GM12878 (cell line): ENCODE results near the gene DLGAP3. TPM values are rescaled to one million over a fixed set of nuclear protein-coding genes. Genes with fewer than 3 reads are reported as not detected.

Source experiments
- ATAC-seq: fragments of 200-7000 bp; cut with Tn5 transposase; 3 replicates; pipeline ENCODE4 v1.9.1; 2020; ENCODE audit warnings: mild to moderate bottlenecking, moderate library complexity
- BruUV-seq: library from RNA; stranded (reverse); fragments of 400-500 nt; replicated peaks from 2 replicates; lab custom pipeline; 2021; lab: Mats Ljungman, UMichigan
- CTCF ChIA-PET: fragments of 300-600 bp; sonication (Branson Sonifier 250); formaldehyde crosslinking; extraction: SDS; loops from one replicate; lab custom pipeline; 2021; ENCODE audit warnings: inconsistent platforms; lab: Yijun Ruan, JAX
- POLR2A ChIA-PET: fragments of 350-600 bp; formaldehyde crosslinking; extraction: SDS; loops from one replicate; lab custom pipeline; 2021; ENCODE audit warnings: inconsistent platforms; lab: Charles Lee
- RAD21 ChIA-PET: fragments of 300-600 bp; sonication (Branson Sonifier 250); formaldehyde crosslinking; loops from one replicate; lab custom pipeline; 2023; ENCODE audit warnings: antibody characterized with exemption; ENCODE audit not compliant: unreplicated experiment; lab: Charles Lee
- SMC1A ChIA-PET: fragments of 300-600 bp; sonication (Branson Sonifier 250); formaldehyde crosslinking; loops from one replicate; lab custom pipeline; 2023; ENCODE audit not compliant: unreplicated experiment, uncharacterized antibody; lab: Charles Lee
- DNase-seq: peaks from one replicate; pipeline ENCODE4 v3.0.0-alpha.2; 2011; ENCODE audit warnings: low read depth, low spot score
- FAIRE-seq: peaks from 3 replicates; lab custom pipeline; 2011; peaks lifted over from hg19 to GRCh38; lab: Jason Lieb, UNC
- H2AFZ ChIP-seq: 2 replicates; pipeline ENCODE4 v1.6.0; 2011; ENCODE audit warnings: low read depth, low read length, control low read depth; ENCODE audit not compliant: control insufficient read depth
- H3K27ac ChIP-seq: 2 replicates; pipeline ENCODE4 v1.5.1; 2011; ENCODE audit warnings: control low read depth; ENCODE audit not compliant: control insufficient read depth, insufficient read depth
- H3K27me3 ChIP-seq, 2 experiments: replicated peaks in 1 of 2; 2 replicates each; pipeline versions ENCODE4 v1.6.0 to v1.6.1; 2011; ENCODE audit warnings: low read length in 1 of 2; ENCODE audit not compliant: control insufficient read depth in 2 of 2, insufficient read depth in 2 of 2
- H3K36me3 ChIP-seq, 2 experiments: 2 replicates each; pipeline ENCODE4 v1.5.1; 2011; ENCODE audit warnings: low read length in 1 of 2; ENCODE audit not compliant: control insufficient read depth in 2 of 2, insufficient read depth in 2 of 2
- H3K4me1 ChIP-seq: 2 replicates; pipeline ENCODE4 v1.6.1; 2011; ENCODE audit warnings: mild to moderate bottlenecking, low read length, moderate library complexity, mixed read lengths; ENCODE audit not compliant: control insufficient read depth, insufficient read depth
- H3K4me2 ChIP-seq: 2 replicates; pipeline ENCODE4 v1.6.0; 2011; ENCODE audit warnings: control low read depth; ENCODE audit not compliant: control insufficient read depth, insufficient read depth
- H3K4me3 ChIP-seq: fragments of 200-600 bp; sonication (generic); 2 replicates; pipeline ENCODE4 v1.5.1; 2016
- H3K79me2 ChIP-seq: 2 replicates; pipeline ENCODE4 v1.6.0; 2011; ENCODE audit warnings: low read length; ENCODE audit not compliant: control insufficient read depth, insufficient read depth
- H3K9ac ChIP-seq: 2 replicates; pipeline ENCODE4 v1.8.0; 2011; ENCODE audit warnings: low read length, control low read depth, mixed read lengths; ENCODE audit not compliant: control insufficient read depth, insufficient read depth
- H3K9me3 ChIP-seq: replicated peaks from 3 replicates; pipeline ENCODE4 v1.5.1; 2011; ENCODE audit warnings: mild to moderate bottlenecking, low read length; ENCODE audit not compliant: control insufficient read depth, insufficient read depth
- H4K20me1 ChIP-seq: 2 replicates; pipeline ENCODE4 v1.6.0; 2011; ENCODE audit not compliant: control insufficient read depth, insufficient read depth
- CEBPB ChIP-seq, 2 experiments: fragments of 150-350 bp in 1 of 2; IDR thresholded peaks; 2 replicates each; pipeline ENCODE4 v1.6.1; 2012 to 2014; ENCODE audit warnings: low read depth in 2 of 2, low read length in 2 of 2, borderline replicate concordance in 1 of 2, inconsistent platforms in 1 of 2
- CHD1 ChIP-seq: IDR thresholded peaks from 2 replicates; pipeline ENCODE4 v1.6.1; 2012; ENCODE audit warnings: low read depth, low read length, improper control_type of control experiment
- E2F4 ChIP-seq: IDR thresholded peaks from 2 replicates; pipeline ENCODE4 v1.6.1; 2012; ENCODE audit warnings: low read depth, low read length, improper control_type of control experiment
- FOXM1 ChIP-seq: IDR thresholded peaks from 2 replicates; pipeline ENCODE4 v1.6.1; 2012; ENCODE audit warnings: low read depth, mild to moderate bottlenecking, inconsistent platforms, low read length, moderate library complexity
- GABPA ChIP-seq: IDR thresholded peaks from 2 replicates; pipeline ENCODE4 v1.6.1; 2014; ENCODE audit warnings: antibody characterized with exemption, low read depth, mild to moderate bottlenecking, inconsistent platforms
- HCFC1 ChIP-seq: fragments of 150-350 bp; IDR thresholded peaks from 2 replicates; pipeline ENCODE4 v1.6.1; 2014; ENCODE audit warnings: low read length
- KAT2A ChIP-seq: conservative IDR thresholded peaks from 2 replicates; pipeline ENCODE4 v1.6.1; 2011; ENCODE audit warnings: low read depth, low read length; ENCODE audit not compliant: control insufficient read depth
- NFIC ChIP-seq: IDR thresholded peaks from 2 replicates; pipeline ENCODE4 v1.6.1; 2012; ENCODE audit warnings: low read depth, mild to moderate bottlenecking, inconsistent platforms, low read length, moderate library complexity
- NFXL1 ChIP-seq: fragments of 450-650 bp; IDR thresholded peaks from 2 replicates; pipeline ENCODE4 v1.6.1; 2017; ENCODE audit warnings: antibody characterized with exemption, mild to moderate bottlenecking, borderline replicate concordance
- NR2F1 ChIP-seq: fragments of 450-650 bp; conservative IDR thresholded peaks from 2 replicates; pipeline ENCODE4 v1.6.1; 2017; ENCODE audit warnings: mild to moderate bottlenecking
- PAX5 ChIP-seq: IDR thresholded peaks from 2 replicates; pipeline ENCODE4 v1.6.1; 2011; ENCODE audit warnings: low read depth, low read length, borderline replicate concordance
- POLR2AphosphoS5 ChIP-seq: IDR thresholded peaks from 2 replicates; pipeline ENCODE4 v1.6.1; 2011; ENCODE audit warnings: mild to moderate bottlenecking, low read length, inconsistent platforms
- POU2F2 ChIP-seq: IDR thresholded peaks from 3 replicates; pipeline ENCODE4 v1.6.1; 2011; ENCODE audit warnings: low read depth, mild to moderate bottlenecking, low read length, borderline replicate concordance
- SIN3A ChIP-seq: IDR thresholded peaks from 2 replicates; pipeline ENCODE4 v1.6.1; 2012; ENCODE audit warnings: low read depth, low read length, improper control_type of control experiment
- SP1 ChIP-seq: IDR thresholded peaks from one replicate; pipeline ENCODE4 v1.6.1; 2011; ENCODE audit warnings: low read depth, low read length
- SRF ChIP-seq, 2 experiments: IDR thresholded peaks; 2 replicates each; pipeline ENCODE4 v1.6.1; 2011; ENCODE audit warnings: low read depth in 2 of 2, low read length in 2 of 2, mild to moderate bottlenecking in 1 of 2, moderate library complexity in 1 of 2
- USF1 ChIP-seq: IDR thresholded peaks from 2 replicates; pipeline ENCODE4 v1.6.1; 2011; ENCODE audit warnings: borderline replicate concordance, low read depth, mild to moderate bottlenecking, moderate library complexity, mixed read lengths, low read length; ENCODE audit not compliant: insufficient read depth; ENCODE audit errors: extremely low read length
- ZBED1 ChIP-seq: IDR thresholded peaks from 2 replicates; pipeline ENCODE4 v1.6.1; 2016; ENCODE audit warnings: borderline replicate concordance
- ZNF687 ChIP-seq: fragments of 450-650 bp; IDR thresholded peaks from 2 replicates; pipeline ENCODE4 v1.6.1; 2017; ENCODE audit warnings: mild to moderate bottlenecking, moderate library complexity
- ZSCAN29 ChIP-seq: fragments of 450-650 bp; IDR thresholded peaks from 2 replicates; pipeline ENCODE4 v1.6.1; 2017; ENCODE audit warnings: mild to moderate bottlenecking, moderate library complexity
- WGBS: methylation state at CpG from one replicate; pipeline ENCODE4 v1.1.6; 2016; ENCODE audit warnings: low lambda C conversion rate; ENCODE audit not compliant: insufficient replicate concordance, insufficient coverage; ENCODE audit errors: missing lambda C conversion rate; 5-methylcytosine and 5-hydroxymethylcytosine counted together
- in situ Hi-C: fragments of 300-500 bp; cut with MboI; formaldehyde crosslinking; loops from 9 replicates; pipeline ENCODE4 v1.14.3; 2018; ENCODE audit warnings: mixed read lengths
- intact Hi-C: fragments of 100-400 bp; cut with micrococcal nuclease; formaldehyde crosslinking; loops from one replicate; pipeline ENCODE4 v1.14.2; 2022; ENCODE audit not compliant: unreplicated experiment
- polyA plus RNA-seq, 11 experiments: library from polyadenylated mRNA; depleted of rRNA in 4 of 11; unstranded in 6 of 11; stranded (reverse) in 5 of 11; fragments of >200 nt; fragmentation: Nextera tagmentation in 4 of 11; fragmentation: Illumina TruSeq in 1 of 11; extraction: Ambion mirVana in 4 of 11; extraction: Trizol in 1 of 11; gene quantifications; 1 replicate in 1 of 11; 2 replicates in 10 of 11; pipeline versions ENCODE4 v1.2.1 to v1.2.3, GENCODE V29; 2011 to 2016; ENCODE audit warnings: inconsistent platforms in 2 of 11, missing spikeins in 2 of 11, low read depth in 1 of 11
- total RNA-seq, 4 experiments: library from RNA; depleted of rRNA in 3 of 4; stranded (reverse); fragments of >200 nt in 3 of 4; fragmentation: Illumina TruSeq in 1 of 4; extraction: Trizol in 1 of 4; gene quantifications; 2 replicates each; pipeline versions ENCODE4 v1.2.1 to v1.2.3, GENCODE V29; 2013 to 2021

DLGAP3 gene
- total and polyA plus RNA-seq, 10 of the 15 experiments (the other 5 are each of a cell fraction or from before 2014, with no cell fraction given): 0.03 to 0.15 (median 0.08) TPM; not detected in 4

- TF ChIP-seq GABPA: no peak
- no peak for TF ChIP-seq E2F4
Measured at GRCh38 chr1:34911465-34911864, 18.0 kb downstream of the DLGAP3 start (continued).

- ChIA-PET POLR2A (no interaction called here), SMC1A (no interaction called here), CTCF (interaction anchor here (0.7 kb wide), 1 partner anchor 51 kb away, joined by 3 read pairs; the partner anchor contains the start of gene SMIM12), RAD21 (no interaction called here)
- Histone ChIP-seq H3K36me3 (no peaks in the 10 kb centered on the region), H3K79me2 (no peaks in the 10 kb centered on the region), H3K4me1 (no peaks in the 10 kb centered on the region), H4K20me1 (no peaks in the 10 kb centered on the region), H3K27me3 (no peaks in the 10 kb centered on the region; a peak in 2 of 4 replicates), H3K9me3 (no peaks in the 10 kb centered on the region), H3K27ac (no peak overlapping the region), H3K4me2 (no peak overlapping the region), H3K4me3 (no peak overlapping the region), H2AFZ (no peak overlapping the region), H3K9ac (no peak overlapping the region)
- intact Hi-C loops: no loop called here
- in situ Hi-C loops: no loop called here
- TF ChIP-seq NFXL1 (no peak), POLR2AphosphoS5 (no peak), ZSCAN29 (no peak), CHD1 (no peak), POU2F2 (no peak), USF1 (no peak), ZBED1 (no peak), KAT2A (no peak), PAX5 (no peak), SP1 (no peak), FOXM1 (no peak), NFIC (no peak), NR2F1 (no peak), SRF (IDR thresholded peaks at IDR 0.05; ENCODE audit: low read depth in 2 of 2, low read length in 2 of 2) (no peak), CEBPB (IDR thresholded peaks at IDR 0.05; ENCODE audit: borderline replicate concordance in 1 of 2, low read depth in 2 of 2, low read length in 2 of 2) (no peak), ZNF687 (no peak), SIN3A (no peak), HCFC1 (no peak)
- no peak for DNase-seq
- no peak for FAIRE-seq
- ATAC-seq: no peak
- WGBS: 4% methylated on average over 4 of the region's 4 CpGs
- BruUV-seq: no TSS peak
Measured at GRCh38 chr1:34910425-34910824, 19.0 kb downstream of the DLGAP3 start.
